Hepatocyte (in vitro differentiated cells): ENCODE results near the gene FES. TPM values are rescaled to one million over a fixed set of nuclear protein-coding genes. Genes with fewer than 3 reads are reported as not detected.
"Not testable (repeated sequence)": the region's sequence is repeated elsewhere in the genome, so short reads cannot be mapped to it uniquely, and the experiment has no call there.

ENCODE experiments used
- DNase-seq: peaks from one replicate; pipeline ENCODE4 v3.0.0-alpha.2; 2016; ENCODE audit warnings: low spot score
- H2AFZ ChIP-seq: fragments of 200-600 bp; sonication (generic); 2 replicates; pipeline ENCODE4 v1.6.0; 2016; ENCODE audit warnings: antibody characterized with exemption, mild to moderate bottlenecking
- H3K27ac ChIP-seq: fragments of 200-600 bp; sonication (generic); 2 replicates; pipeline ENCODE4 v1.5.1; 2016; ENCODE audit warnings: mild to moderate bottlenecking
- H3K27me3 ChIP-seq: fragments of 200-600 bp; sonication (generic); 2 replicates; pipeline ENCODE4 v1.6.1; 2016
- H3K36me3 ChIP-seq: fragments of 200-600 bp; sonication (generic); replicated peaks from 2 replicates; pipeline ENCODE4 v1.5.1; 2016; ENCODE audit warnings: low read depth; ENCODE audit not compliant: insufficient read depth
- H3K4me1 ChIP-seq: fragments of 200-600 bp; sonication (generic); 2 replicates; pipeline ENCODE4 v1.5.1; 2016; ENCODE audit warnings: mild to moderate bottlenecking, moderate library complexity; ENCODE audit not compliant: insufficient read depth
- H3K4me2 ChIP-seq: fragments of 200-600 bp; sonication (generic); 2 replicates; pipeline ENCODE4 v1.6.0; 2016
- H3K4me3 ChIP-seq: fragments of 200-600 bp; sonication (generic); 2 replicates; pipeline ENCODE4 v1.5.1; 2016; ENCODE audit warnings: mild to moderate bottlenecking
- H3K79me2 ChIP-seq: fragments of 200-600 bp; sonication (generic); 2 replicates; pipeline ENCODE4 v1.6.0; 2017; ENCODE audit warnings: mild to moderate bottlenecking
- H3K9me2 ChIP-seq: fragments of 200-600 bp; sonication (generic); replicated peaks from 2 replicates; pipeline ENCODE4 v1.6.0; 2017; ENCODE audit warnings: mild to moderate bottlenecking; ENCODE audit not compliant: insufficient read depth
- H3K9me3 ChIP-seq: fragments of 200-600 bp; sonication (generic); 2 replicates; pipeline ENCODE4 v1.5.1; 2016; ENCODE audit warnings: low read depth, mild to moderate bottlenecking
- H4K20me1 ChIP-seq: fragments of 200-600 bp; sonication (generic); 2 replicates; pipeline ENCODE4 v1.6.0; 2016; ENCODE audit warnings: mild to moderate bottlenecking; ENCODE audit not compliant: insufficient read depth, poor library complexity, severe bottlenecking
- CTCF ChIP-seq: fragments of 200-600 bp; sonication (generic); IDR thresholded peaks from 2 replicates; pipeline ENCODE4 v1.5.1; 2016; ENCODE audit warnings: antibody characterized with exemption, mild to moderate bottlenecking; ENCODE audit not compliant: poor library complexity
- EZH2 ChIP-seq: fragments of 200-600 bp; sonication (generic); IDR thresholded peaks from 2 replicates; pipeline ENCODE4 v1.6.1; 2016; ENCODE audit warnings: antibody characterized with exemption, mild to moderate bottlenecking, borderline replicate concordance
- EZH2phosphoT487 ChIP-seq: fragments of 200-600 bp; sonication (generic); IDR thresholded peaks from one replicate; pipeline ENCODE4 v1.6.1; 2018; ENCODE audit warnings: antibody characterized with exemption, mild to moderate bottlenecking, low read depth, moderate library complexity; ENCODE audit not compliant: unreplicated experiment, severe bottlenecking
- WGBS: methylation state at CpG from one replicate; pipeline ENCODE4 v1.1.6; 2016; ENCODE audit warnings: low lambda C conversion rate; ENCODE audit errors: missing lambda C conversion rate; 5-methylcytosine and 5-hydroxymethylcytosine counted together
- polyA plus RNA-seq: library from polyadenylated mRNA; unstranded; fragments of >200 nt; fragmentation: Nextera tagmentation; extraction: Ambion mirVana; gene quantifications from 2 replicates; pipeline ENCODE4 v1.2.1, GENCODE V29; 2016
- total RNA-seq: library from RNA; depleted of rRNA; stranded (reverse); fragments of >200 nt; gene quantifications from 2 replicates; pipeline ENCODE4 v1.2.3, GENCODE V29; 2014

FES gene
- total and polyA plus RNA-seq, 2 experiments from 2014 or later, result 7.3 to 13.5 TPM

GRCh38 chr15:90845201-90845949 is 38.9 kb upstream of the FES start:
- Histone ChIP-seq H3K27me3 (no peaks in the 10 kb centered on the region), H3K4me2 (no peak overlapping the region), H3K27ac (peak overlapping the region; percentile 69), H3K4me3 (no peak overlapping the region), H3K9me2 (no peaks in the 10 kb centered on the region), H2AFZ (no peak overlapping the region), H3K4me1 (peaks cover 3% of the 10 kb centered on the region), H3K9me3 (no peaks in the 10 kb centered on the region), H3K36me3 (no peaks in the 10 kb centered on the region), H3K79me2 (no peaks in the 10 kb centered on the region), H4K20me1 (no peaks in the 10 kb centered on the region)
- WGBS, result 51% methylated on average over 9 of the region's 9 CpGs
- DNase-seq, result peak; percentile 82
- TF ChIP-seq CTCF (no peak), EZH2phosphoT487 (no peak), EZH2 (no peak)

- H3K4me1 ChIP-seq, H3K27me3 ChIP-seq, H3K36me3 ChIP-seq, H2AFZ ChIP-seq, H3K9me3 ChIP-seq, H3K4me2 ChIP-seq, H3K9me2 ChIP-seq, H3K79me2 ChIP-seq, DNase-seq, H3K4me3 ChIP-seq, H4K20me1 ChIP-seq, H3K27ac ChIP-seq: not testable (repeated sequence)
- 100% methylated on average over 1 of the region's 1 CpG for whole genome bisulfite sequencing
Measured at GRCh38 chr15:90849424-90849823, 34.9 kb upstream of the FES start.

GRCh38 chr15:90851114-90851513 is 33.2 kb upstream of the FES start:
- no peak for TF ChIP-seq CTCF
- no peak for TF ChIP-seq EZH2phosphoT487
- TF ChIP-seq EZH2, result no peak
- WGBS, result 86% methylated on average over 6 of the region's 6 CpGs
- no peaks in the 10 kb centered on the region for H3K36me3 ChIP-seq
- no peaks in the 10 kb centered on the region for H3K9me3 ChIP-seq
- H2AFZ ChIP-seq, result no peak overlapping the region
- no peaks in the 10 kb centered on the region for H3K9me2 ChIP-seq
- no peak overlapping the region for H3K27ac ChIP-seq
- H3K4me3 ChIP-seq, result no peak overlapping the region
- no peaks in the 10 kb centered on the region for H3K79me2 ChIP-seq
- H3K4me2 ChIP-seq, result no peak overlapping the region
- H3K4me1 ChIP-seq, result no peaks in the 10 kb centered on the region
- H3K27me3 ChIP-seq, result no peaks in the 10 kb centered on the region
- no peaks in the 10 kb centered on the region for H4K20me1 ChIP-seq
- DNase-seq, result no peak

GRCh38 chr15:90851940-90852339 is 32.4 kb upstream of the FES start:
- Histone ChIP-seq H3K27ac (no peak overlapping the region), H4K20me1 (no peaks in the 10 kb centered on the region), H3K27me3 (no peaks in the 10 kb centered on the region), H3K9me3 (no peaks in the 10 kb centered on the region), H2AFZ (no peak overlapping the region), H3K9me2 (no peaks in the 10 kb centered on the region), H3K36me3 (no peaks in the 10 kb centered on the region), H3K4me2 (no peak overlapping the region), H3K79me2 (no peaks in the 10 kb centered on the region), H3K4me3 (no peak overlapping the region), H3K4me1 (no peaks in the 10 kb centered on the region)
- TF ChIP-seq CTCF, result no peak
- no peak for TF ChIP-seq EZH2phosphoT487
- TF ChIP-seq EZH2, result no peak
- WGBS, result 86% methylated on average over 5 of the region's 5 CpGs
- no peak for DNase-seq
